ENCODE measurements around the gene GSK3B.

DNA sequence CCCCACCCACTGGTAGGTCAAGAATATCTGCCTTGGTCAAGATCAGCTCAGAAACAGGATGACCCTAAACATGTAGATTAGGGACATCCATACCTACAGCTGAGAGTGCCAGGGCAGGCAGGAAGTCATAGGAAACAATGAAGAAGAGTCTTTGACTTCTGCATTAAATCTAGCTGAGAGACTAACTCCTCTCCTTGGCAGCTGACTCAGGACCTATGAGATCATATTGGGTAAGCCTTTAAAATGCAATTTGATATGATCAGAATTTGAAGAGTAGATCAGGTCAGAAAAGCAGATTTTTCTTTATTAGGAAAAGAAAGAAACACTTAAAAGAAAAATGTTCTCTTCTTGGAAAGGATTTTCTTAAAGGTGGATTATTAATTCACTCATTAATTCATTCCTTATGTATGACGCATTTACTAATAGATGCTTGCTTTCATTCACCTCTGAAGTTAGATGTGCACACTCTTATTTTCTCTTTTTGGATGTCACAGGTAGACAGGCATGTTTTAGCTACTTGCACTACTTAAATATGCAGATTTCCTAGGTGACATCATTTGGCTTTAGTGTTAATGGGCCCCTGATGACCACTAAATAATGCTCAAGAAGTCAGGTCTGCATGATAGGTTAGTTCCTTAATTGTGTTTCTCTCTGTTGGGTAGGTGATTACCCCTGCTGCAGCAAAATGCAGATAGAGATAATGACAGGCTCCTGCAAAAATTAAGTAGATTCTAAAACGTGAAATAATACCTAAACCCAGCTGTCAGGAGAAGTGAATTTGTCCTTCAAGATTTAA is 35.7 kb upstream of the GSK3B start:
- TF ChIP-seq SREBF1 (IDR thresholded peaks at IDR 0.05; ENCODE audit: low read length): no peak
- TF ChIP-seq KDM1A (IDR thresholded peaks at IDR 0.05; ENCODE audit: borderline replicate concordance): no peak
- TF ChIP-seq CHD2 (IDR thresholded peaks at IDR 0.05; ENCODE audit: borderline replicate concordance, low read depth, low read length): no peak
- no peak for TF ChIP-seq TAF1 (IDR thresholded peaks at IDR 0.05; ENCODE audit: borderline replicate concordance, low read depth, low read length)
- no peak for TF ChIP-seq POLR2A (IDR thresholded peaks at IDR 0.05; ENCODE audit: low read depth, low read length)
- no peak for TF ChIP-seq GABPA (IDR thresholded peaks at IDR 0.05; ENCODE audit: low read depth)
- no peak for TF ChIP-seq DPF2 (IDR thresholded peaks at IDR 0.05)
- TF ChIP-seq NFYB (IDR thresholded peaks at IDR 0.05; ENCODE audit: insufficient read depth, low read depth, low read length): no peak
- no peak for TF ChIP-seq BHLHE40 (IDR thresholded peaks at IDR 0.05; ENCODE audit: borderline replicate concordance in 1 of 2, low read depth in 2 of 2, low read length in 1 of 2)
- TF ChIP-seq, protein P1, sequence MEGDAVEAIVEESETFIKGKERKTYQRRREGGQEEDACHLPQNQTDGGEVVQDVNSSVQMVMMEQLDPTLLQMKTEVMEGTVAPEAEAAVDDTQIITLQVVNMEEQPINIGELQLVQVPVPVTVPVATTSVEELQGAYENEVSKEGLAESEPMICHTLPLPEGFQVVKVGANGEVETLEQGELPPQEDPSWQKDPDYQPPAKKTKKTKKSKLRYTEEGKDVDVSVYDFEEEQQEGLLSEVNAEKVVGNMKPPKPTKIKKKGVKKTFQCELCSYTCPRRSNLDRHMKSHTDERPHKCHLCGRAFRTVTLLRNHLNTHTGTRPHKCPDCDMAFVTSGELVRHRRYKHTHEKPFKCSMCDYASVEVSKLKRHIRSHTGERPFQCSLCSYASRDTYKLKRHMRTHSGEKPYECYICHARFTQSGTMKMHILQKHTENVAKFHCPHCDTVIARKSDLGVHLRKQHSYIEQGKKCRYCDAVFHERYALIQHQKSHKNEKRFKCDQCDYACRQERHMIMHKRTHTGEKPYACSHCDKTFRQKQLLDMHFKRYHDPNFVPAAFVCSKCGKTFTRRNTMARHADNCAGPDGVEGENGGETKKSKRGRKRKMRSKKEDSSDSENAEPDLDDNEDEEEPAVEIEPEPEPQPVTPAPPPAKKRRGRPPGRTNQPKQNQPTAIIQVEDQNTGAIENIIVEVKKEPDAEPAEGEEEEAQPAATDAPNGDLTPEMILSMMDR (IDR thresholded peaks at IDR 0.05 in 2 of 3, conservative IDR thresholded peaks at IDR 0.05 in 1 of 3; ENCODE audit: control insufficient read depth in 2 of 3, extremely low read depth in 1 of 3, insufficient read depth in 1 of 3, low read depth in 3 of 3, low read length in 3 of 3): no peak
- TF ChIP-seq RFX5 (IDR thresholded peaks at IDR 0.05; ENCODE audit: low read depth, low read length): no peak
- TF ChIP-seq, protein P2, sequence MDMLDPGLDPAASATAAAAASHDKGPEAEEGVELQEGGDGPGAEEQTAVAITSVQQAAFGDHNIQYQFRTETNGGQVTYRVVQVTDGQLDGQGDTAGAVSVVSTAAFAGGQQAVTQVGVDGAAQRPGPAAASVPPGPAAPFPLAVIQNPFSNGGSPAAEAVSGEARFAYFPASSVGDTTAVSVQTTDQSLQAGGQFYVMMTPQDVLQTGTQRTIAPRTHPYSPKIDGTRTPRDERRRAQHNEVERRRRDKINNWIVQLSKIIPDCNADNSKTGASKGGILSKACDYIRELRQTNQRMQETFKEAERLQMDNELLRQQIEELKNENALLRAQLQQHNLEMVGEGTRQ (IDR thresholded peaks at IDR 0.05; ENCODE audit: borderline replicate concordance, low read depth, low read length): no peak
